ENCODE results near the gene IQGAP1. TPM values are rescaled to one million over a fixed set of nuclear protein-coding genes. Genes with fewer than 3 reads are reported as not detected.

Gene IQGAP1
- total and polyA plus RNA-seq, 2 of the 4 experiments (the other 2 are of a cell fraction) = 87.5 to 207 TPM

DNA sequence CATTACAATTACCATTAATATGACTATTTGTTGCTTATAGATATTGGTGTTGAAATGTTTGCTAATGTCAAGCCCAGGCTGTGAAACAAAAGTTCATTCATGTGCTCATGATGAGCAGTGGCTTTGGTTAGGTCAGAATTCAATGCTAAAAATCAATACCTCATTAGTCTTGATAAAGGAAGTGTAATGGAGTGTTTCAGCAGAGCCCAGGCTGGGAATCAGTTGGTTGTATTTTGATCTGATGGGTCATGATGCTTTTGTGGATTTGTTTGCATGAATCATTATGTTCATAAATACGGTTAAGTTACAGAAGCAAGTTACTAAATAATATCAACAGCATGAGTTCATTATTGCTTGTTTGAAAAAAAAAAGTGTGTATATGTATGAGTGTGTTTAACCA lies 49.5 kb upstream of the IQGAP1 start:
- Histone ChIP-seq H2AK5ac (ENCODE audit: low read depth, low read length) (no peak overlapping the region), H4K5ac (ENCODE audit: low read depth, low read length) (no peak overlapping the region), H3K9me1 (ENCODE audit: insufficient read depth, low read length) (peaks cover 8% of the 10 kb centered on the region), H2BK20ac (ENCODE audit: low read depth, low read length) (no peak overlapping the region), H3K27ac (ENCODE audit: insufficient read depth, low read length) (no peak overlapping the region), H3K18ac (ENCODE audit: low read depth, low read length) (no peak overlapping the region), H3K23ac (ENCODE audit: low read depth, low read length) (no peak overlapping the region), H3K56ac (ENCODE audit: extremely low read depth, insufficient read depth, low read length) (no peak overlapping the region), H3K4me3 (ENCODE audit: insufficient read depth, low read depth, low read length) (no peak overlapping the region), H3K14ac (replicated peaks; ENCODE audit: low read depth, low read length) (no peak overlapping the region), H2BK15ac (ENCODE audit: low read depth, low read length) (no peak overlapping the region), H3K36me3 (ENCODE audit: control insufficient read depth, insufficient read depth, low read length) (no peaks in the 10 kb centered on the region), H3K4ac (ENCODE audit: low read depth, low read length) (no peak overlapping the region), H4K8ac (ENCODE audit: low read depth in 2 of 2, low read length in 2 of 2) (no peak overlapping the region), H2AFZ (replicated peaks; ENCODE audit: low read length, poor library complexity) (no peak overlapping the region), H2BK5ac (ENCODE audit: low read depth, low read length, poor library complexity, severe bottlenecking) (no peak overlapping the region), H3K27me3 (ENCODE audit: control insufficient read depth, insufficient read depth, low read length) (no peaks in the 10 kb centered on the region), H2BK120ac (ENCODE audit: low read depth, low read length) (no peak overlapping the region), H3K79me1 (ENCODE audit: low read depth in 1 of 2, low read length in 2 of 2) (no peaks in the 10 kb centered on the region; a peak in 1 of 4 replicates), H3K4me1 (ENCODE audit: control insufficient read depth, insufficient read depth, low read length) (peaks cover 12% of the 10 kb centered on the region), H4K91ac (ENCODE audit: insufficient read depth, low read depth, low read length) (no peak overlapping the region), H2AK9ac (replicated peaks; ENCODE audit: low read depth, low read length, poor library complexity) (no peak overlapping the region), H3K4me2 (ENCODE audit: low read depth, low read length) (no peak overlapping the region), H3K9ac (ENCODE audit: low read depth, low read length) (no peak overlapping the region), H4K20me1 (ENCODE audit: insufficient read depth, low read length) (no peaks in the 10 kb centered on the region), H3K9me3 (ENCODE audit: control insufficient read depth, insufficient read depth, low read length) (no peaks in the 10 kb centered on the region)
- CTCF ChIA-PET = no interaction called here
- intact Hi-C loops (cut with micrococcal nuclease) (no loop called here), dilution Hi-C loops (cut with HindIII; ENCODE audit: low sequenced_read_pairs, unreplicated experiment) (no loop called here), in situ Hi-C loops (cut with MboI; ENCODE audit: low sequenced_read_pairs) (no loop called here)
- no peak for TF ChIP-seq RAD21 (IDR thresholded peaks at IDR 0.05; ENCODE audit: low read length)
- no peak for TF ChIP-seq BHLHE40 (IDR thresholded peaks at IDR 0.05; ENCODE audit: low read depth, low read length)
- no peak for DNase-seq
- POLR2A ChIA-PET (ENCODE audit: unreplicated experiment) = no interaction called here
- no TSS peak for BruUV-seq (replicated peaks)
- WGBS, 2 experiments (ENCODE audit: extremely low coverage in 2 of 2, insufficient read length in 1 of 2) = no CpG with 5 or more reads among the region's 1 CpG
- no peak for ATAC-seq (ENCODE audit: low read depth)
